Measurements from ENCODE around the gene NOTCH2.
"Not testable (repeated sequence)": the region's sequence is repeated elsewhere in the genome, so short reads cannot be mapped to it uniquely, and the experiment has no call there.

DNA sequence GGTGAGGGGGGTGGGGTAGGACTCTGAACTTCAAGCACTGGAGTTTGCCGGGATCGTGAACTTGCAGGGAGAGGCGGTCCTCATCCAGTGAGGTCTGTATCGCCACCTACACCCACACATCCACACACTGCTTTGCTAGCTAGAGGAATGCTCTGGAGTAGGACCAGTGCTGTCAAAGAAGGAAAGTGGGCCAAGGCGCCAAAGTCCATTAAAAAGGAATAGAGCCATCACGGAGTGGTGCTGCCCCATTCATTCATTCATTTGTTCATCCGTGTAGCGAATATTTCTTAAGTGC is 405 bp upstream of the NOTCH2 start:
- TF ChIP-seq ZFX (IDR thresholded peaks at IDR 0.05): not testable (repeated sequence)
- TF ChIP-seq, protein P1, sequence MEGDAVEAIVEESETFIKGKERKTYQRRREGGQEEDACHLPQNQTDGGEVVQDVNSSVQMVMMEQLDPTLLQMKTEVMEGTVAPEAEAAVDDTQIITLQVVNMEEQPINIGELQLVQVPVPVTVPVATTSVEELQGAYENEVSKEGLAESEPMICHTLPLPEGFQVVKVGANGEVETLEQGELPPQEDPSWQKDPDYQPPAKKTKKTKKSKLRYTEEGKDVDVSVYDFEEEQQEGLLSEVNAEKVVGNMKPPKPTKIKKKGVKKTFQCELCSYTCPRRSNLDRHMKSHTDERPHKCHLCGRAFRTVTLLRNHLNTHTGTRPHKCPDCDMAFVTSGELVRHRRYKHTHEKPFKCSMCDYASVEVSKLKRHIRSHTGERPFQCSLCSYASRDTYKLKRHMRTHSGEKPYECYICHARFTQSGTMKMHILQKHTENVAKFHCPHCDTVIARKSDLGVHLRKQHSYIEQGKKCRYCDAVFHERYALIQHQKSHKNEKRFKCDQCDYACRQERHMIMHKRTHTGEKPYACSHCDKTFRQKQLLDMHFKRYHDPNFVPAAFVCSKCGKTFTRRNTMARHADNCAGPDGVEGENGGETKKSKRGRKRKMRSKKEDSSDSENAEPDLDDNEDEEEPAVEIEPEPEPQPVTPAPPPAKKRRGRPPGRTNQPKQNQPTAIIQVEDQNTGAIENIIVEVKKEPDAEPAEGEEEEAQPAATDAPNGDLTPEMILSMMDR (conservative IDR thresholded peaks at IDR 0.05): not testable (repeated sequence)

All from C4-2B (cell line).